Suprapubic skin (tissue), 4 donors: ENCODE data around the gene PKMYT1.

Source experiments
- CTCF ChIP-seq, 2 donors: fragments of 200-600 bp in 1 of 2; fragments of 450-650 bp in 1 of 2; sonication (generic) in 1 of 2; IDR thresholded peaks; one replicate each; pipeline ENCODE4 v1.5.1; 2016 to 2019; ENCODE audit warnings: antibody characterized with exemption in 2 of 2, mild to moderate bottlenecking in 1 of 2, moderate library complexity in 1 of 2
- EP300 ChIP-seq: sonication (generic); formaldehyde crosslinking; IDR thresholded peaks from one replicate; pipeline ENCODE4 v1.6.1; 2017; ENCODE audit warnings: antibody characterized with exemption
- POLR2A ChIP-seq, 2 donors: fragments of 450-650 bp; IDR thresholded peaks; one replicate each; pipeline ENCODE4 v1.6.1; 2017; ENCODE audit warnings: antibody characterized with exemption in 2 of 2, mild to moderate bottlenecking in 2 of 2, moderate library complexity in 2 of 2
- POLR2AphosphoS5 ChIP-seq, 3 donors: sonication (generic); formaldehyde crosslinking; IDR thresholded peaks; one replicate each; pipeline ENCODE4 v1.6.1; 2017; ENCODE audit warnings: antibody characterized with exemption in 3 of 3

GRCh38 chr16:2987833-2988232 is 7.6 kb upstream of the PKMYT1 start:
- no peak for TF ChIP-seq POLR2A (IDR thresholded peaks at IDR 0.05)
- TF ChIP-seq CTCF (IDR thresholded peaks at IDR 0.05) = no peak
- no peak for TF ChIP-seq POLR2AphosphoS5 (IDR thresholded peaks at IDR 0.05)
- no peak for TF ChIP-seq EP300
